RWPE1 (cell line): ENCODE results near the gene IL22RA1.

Source experiments
- CTCF ChIA-PET: fragments of 350-600 bp; sonication (Branson Sonifier 250); formaldehyde crosslinking; extraction: SDS; loops from one replicate; lab custom pipeline; 2021; lab: Yijun Ruan, JAX
- POLR2A ChIA-PET: fragments of 400-600 bp; formaldehyde crosslinking; extraction: SDS; loops from one replicate; lab custom pipeline; 2020; ENCODE audit warnings: antibody characterized with exemption; ENCODE audit not compliant: low non-redundant PET; lab: Yijun Ruan, JAX
- DNase-seq: peaks from one replicate; pipeline ENCODE4 v3.0.0; 2012; ENCODE audit warnings: low spot score
- H3K27ac ChIP-seq: fragments of 450-650 bp; 2 replicates; pipeline ENCODE4 v1.5.1; 2017
- CTCF ChIP-seq: fragments of 450-650 bp; conservative IDR thresholded peaks from 2 replicates; pipeline ENCODE4 v1.5.1; 2017; ENCODE audit warnings: low read depth, mild to moderate bottlenecking

IL22RA1 gene

GRCh38 chr1:24094554-24094953, 48.4 kb downstream of the IL22RA1 start:
- H3K27ac ChIP-seq, result no peak overlapping the region
- ChIA-PET POLR2A (interaction anchor here (0.7 kb wide), 1 partner anchor 85 kb away, joined by 4 read pairs; no protein-coding TSS in a partner anchor), CTCF (no interaction called here)
- TF ChIP-seq CTCF, result no peak
- no peak for DNase-seq

- ChIA-PET POLR2A (interaction anchor here (0.7 kb wide), 1 partner anchor 85 kb away, joined by 4 read pairs; no protein-coding TSS in a partner anchor), CTCF (no interaction called here)
- no peak overlapping the region for H3K27ac ChIP-seq
- TF ChIP-seq CTCF, result no peak
- no peak for DNase-seq
Measured at GRCh38 chr1:24093732-24094131, 49.2 kb downstream of the IL22RA1 start.

GRCh38 chr1:24092979-24093378, 50.0 kb downstream of the IL22RA1 start:
- no peak overlapping the region for H3K27ac ChIP-seq
- CTCF ChIA-PET, result interaction anchor here (1.1 kb wide), 1 partner anchor 57 kb away, joined by 5 read pairs; no protein-coding TSS in a partner anchor
- no peak for DNase-seq
- POLR2A ChIA-PET, result no interaction called here
- TF ChIP-seq CTCF, result no peak

GRCh38 chr1:24091971-24092482, 50.9 kb downstream of the IL22RA1 start:
- no peak overlapping the region for H3K27ac ChIP-seq
- DNase-seq, result no peak
- no peak for TF ChIP-seq CTCF
- POLR2A ChIA-PET, result no interaction called here
- CTCF ChIA-PET, result no interaction called here

- TF ChIP-seq CTCF, result no peak
- DNase-seq, result no peak
- ChIA-PET POLR2A (no interaction called here), CTCF (no interaction called here)
- no peak overlapping the region for H3K27ac ChIP-seq
Measured at GRCh38 chr1:24090736-24091135, 52.2 kb downstream of the IL22RA1 start.

- no peak for DNase-seq
- H3K27ac ChIP-seq, result 0 out of 2 replicates have a peak overlapping the region, but pooled peaks have one; percentile 12
- ChIA-PET CTCF (no interaction called here), POLR2A (interaction anchor here (0.6 kb wide), 1 partner anchor 15 kb away, joined by 3 read pairs; no protein-coding TSS in a partner anchor)
- no peak for TF ChIP-seq CTCF
Measured at GRCh38 chr1:24089743-24090555, 53.0 kb downstream of the IL22RA1 start.
